Right kidney (tissue), 1 donor: ENCODE measurements around the gene ZNF439.
"Not testable (repeated sequence)": the region's sequence is repeated elsewhere in the genome, so short reads cannot be mapped to it uniquely, and the experiment has no call there.

Experiments
- DNase-seq: peaks from one replicate; pipeline ENCODE4 v3.0.0-alpha.2; 2016

The ZNF439 gene

DNA sequence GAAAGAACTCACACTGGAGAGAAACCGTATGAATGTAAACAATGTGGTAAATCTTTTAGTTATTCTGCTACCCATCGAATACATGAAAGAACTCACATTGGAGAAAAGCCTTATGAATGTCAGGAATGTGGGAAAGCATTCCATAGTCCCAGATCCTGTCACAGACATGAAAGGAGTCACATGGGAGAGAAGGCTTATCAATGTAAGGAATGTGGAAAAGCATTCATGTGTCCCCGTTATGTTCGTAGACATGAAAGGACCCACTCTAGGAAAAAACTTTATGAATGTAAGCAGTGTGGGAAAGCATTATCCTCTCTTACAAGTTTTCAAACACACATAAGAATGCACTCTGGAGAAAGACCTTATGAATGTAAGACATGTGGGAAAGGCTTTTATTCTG lies 19.2 kb downstream of the ZNF439 start:
- not testable (repeated sequence) for DNase-seq

DNA sequence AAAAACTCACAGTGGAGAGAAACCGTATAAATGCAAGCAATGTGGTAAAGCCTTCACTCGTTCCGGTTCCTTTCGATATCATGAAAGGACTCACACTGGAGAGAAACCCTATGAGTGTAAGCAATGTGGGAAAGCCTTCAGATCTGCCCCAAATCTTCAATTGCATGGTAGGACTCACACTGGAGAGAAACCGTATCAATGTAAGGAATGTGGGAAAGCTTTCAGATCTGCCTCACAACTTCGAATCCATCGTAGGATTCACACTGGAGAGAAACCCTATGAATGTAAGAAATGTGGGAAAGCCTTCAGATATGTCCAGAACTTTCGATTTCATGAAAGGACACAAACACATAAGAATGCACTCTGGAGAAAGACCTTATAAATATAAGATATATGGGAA lies 19.7 kb downstream of the ZNF439 start:
- no peak for DNase-seq

DNA sequence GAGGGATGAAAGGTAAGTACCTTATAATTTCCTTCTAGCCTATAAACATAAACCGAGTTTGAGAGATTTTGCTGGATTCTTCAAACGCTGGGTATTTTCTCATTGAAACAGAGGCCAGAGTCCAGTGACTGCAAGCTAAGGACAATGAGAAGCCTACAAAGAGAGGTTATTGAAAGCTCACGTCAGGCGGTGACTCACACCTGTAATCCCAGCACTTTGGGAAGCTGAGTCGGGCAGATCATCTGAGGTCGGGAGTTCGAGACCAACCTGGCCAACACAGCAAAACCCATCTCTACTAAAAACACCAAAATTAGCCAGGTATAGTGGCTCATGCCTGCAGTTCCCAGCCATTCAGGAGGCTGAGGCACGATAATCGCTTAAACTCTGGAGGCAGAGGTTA lies 24.1 kb downstream of the ZNF439 start:
- DNase-seq: no peak

DNA sequence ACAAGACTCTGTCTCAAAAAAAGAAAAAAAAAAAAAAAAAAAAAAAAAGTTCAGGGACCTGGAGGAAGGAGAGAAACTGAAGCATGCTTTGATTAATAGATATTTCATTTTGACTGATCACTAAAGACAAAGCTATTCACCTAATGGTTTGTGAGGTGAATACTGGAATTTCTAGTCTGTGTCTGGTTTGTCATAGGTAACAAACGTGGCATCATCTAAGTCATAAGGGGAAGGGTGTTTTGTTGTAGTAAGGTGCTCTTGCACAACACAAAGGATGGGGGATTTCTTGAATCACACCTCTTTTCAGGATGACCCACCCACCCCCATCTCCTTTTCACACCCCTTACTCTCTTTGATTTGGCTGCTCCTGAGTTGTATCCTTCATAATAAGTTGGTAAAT lies 25.2 kb downstream of the ZNF439 start:
- no peak for DNase-seq

DNA sequence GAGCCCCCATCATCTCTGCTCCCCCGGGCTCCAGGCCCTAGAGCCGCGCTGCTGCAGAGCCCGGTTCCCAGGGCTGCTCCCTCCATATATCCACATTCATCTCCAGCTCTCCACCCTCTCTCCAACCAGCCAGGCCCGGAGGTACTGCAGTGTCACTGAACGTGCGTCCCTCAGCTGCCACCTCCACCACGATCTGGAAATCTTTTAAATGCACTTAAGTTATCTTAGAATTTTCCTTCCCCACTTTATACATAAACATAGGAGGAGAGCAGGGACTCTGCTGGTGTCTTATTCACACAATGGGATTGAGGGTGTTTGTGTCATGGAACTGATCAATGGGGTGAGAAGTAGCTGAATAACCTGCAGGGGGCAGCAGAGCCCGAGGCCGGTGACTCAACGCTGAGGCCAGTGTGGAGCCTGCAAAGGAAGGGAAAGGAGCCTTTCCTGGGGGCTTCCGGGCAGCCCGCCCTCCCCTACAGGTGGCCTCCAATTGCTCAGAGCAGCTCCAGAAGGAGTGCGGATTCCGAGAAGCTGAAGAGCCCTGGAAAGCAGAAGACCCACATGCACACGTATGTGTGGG lies 31.3 kb downstream of the ZNF439 start:
- not testable (repeated sequence) for DNase-seq

DNA sequence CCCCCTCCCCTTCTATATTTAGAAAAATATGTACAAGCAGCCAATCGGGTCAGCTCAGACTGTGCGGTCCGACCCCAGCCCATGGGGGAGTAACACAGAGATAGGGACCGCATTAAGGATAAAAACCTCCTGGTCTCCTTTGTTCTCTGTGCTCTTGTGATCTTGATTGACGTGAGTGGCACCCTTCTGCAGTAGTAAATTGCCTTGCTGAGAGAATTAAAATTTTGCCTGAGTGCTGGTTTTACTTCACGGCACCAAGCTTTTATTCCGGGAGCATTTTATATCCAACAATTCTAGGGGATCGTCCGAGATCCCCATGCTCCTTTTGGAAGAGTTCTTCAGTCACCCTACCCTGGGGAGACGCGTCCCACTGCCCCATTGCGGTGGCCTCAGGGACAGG lies 32.1 kb downstream of the ZNF439 start:
- no peak for DNase-seq

DNA sequence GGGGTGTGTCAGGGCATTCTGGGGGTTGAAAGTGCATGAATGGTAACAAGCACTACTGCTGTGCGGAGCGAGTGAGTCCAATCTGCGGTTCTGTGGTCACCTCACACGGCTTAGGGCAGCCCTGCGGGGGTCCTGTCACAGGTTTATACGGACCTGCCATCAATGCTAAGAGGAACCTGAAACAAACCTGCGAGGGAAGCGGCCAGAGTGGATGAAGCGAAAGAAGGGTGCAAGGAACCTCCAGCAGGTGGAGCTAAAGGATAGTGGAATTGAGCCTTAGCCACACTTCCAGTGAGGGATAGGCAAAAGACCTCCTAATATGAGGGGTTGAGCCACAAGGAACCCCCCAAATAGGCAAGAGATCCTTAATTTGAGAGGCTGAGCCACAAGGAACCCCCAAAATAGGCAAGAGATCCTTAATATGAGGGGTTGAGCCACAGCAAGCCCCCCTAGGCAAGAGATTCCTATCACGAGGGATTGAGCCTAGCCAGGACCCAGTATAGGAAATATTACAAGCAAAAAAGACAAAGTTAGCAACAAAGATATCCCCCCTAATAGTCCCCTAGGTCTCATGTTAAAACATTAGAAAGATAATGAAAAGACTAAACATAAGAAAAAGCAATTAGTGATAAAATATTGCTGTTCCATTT lies 32.8 kb downstream of the ZNF439 start:
- DNase-seq: peak; percentile 34

DNA sequence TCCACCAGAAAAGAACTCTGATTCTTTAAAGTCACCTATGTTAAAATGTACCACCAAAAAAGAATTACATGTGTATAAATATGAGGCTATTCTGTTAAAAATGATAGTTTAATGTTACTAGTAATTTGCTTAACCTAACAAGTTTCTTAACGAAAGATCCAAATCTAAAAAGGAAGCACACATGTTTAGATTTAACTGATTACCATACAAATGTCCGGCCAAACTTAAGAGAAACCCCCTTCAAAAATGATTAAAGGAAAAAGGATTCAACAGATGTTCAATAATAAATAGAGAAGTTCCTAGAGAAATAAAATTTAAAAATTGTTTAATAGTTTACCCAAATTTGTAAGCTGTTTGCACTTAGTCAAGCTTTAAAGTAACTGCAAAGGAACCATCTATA lies 34.1 kb downstream of the ZNF439 start:
- no peak for DNase-seq

DNA sequence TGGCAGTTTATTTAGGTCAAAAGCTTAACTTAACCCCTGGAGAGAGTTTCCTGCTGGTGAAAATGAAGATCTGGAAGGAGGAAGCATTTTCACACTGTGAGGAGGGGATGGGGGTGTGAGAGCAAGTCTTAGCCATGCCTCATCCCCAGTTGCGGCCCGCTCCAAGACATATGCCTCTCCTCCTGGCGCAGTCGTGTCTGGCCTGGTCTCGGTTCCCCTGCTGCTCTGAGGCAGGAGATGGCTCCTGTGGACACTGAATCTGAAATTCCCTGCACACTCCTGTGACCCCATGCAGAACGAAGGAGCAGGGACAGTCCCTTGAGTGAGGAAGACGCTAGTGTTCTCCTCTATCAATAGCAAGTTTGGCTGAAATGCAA lies 38.7 kb downstream of the ZNF439 start:
- no peak for DNase-seq

DNA sequence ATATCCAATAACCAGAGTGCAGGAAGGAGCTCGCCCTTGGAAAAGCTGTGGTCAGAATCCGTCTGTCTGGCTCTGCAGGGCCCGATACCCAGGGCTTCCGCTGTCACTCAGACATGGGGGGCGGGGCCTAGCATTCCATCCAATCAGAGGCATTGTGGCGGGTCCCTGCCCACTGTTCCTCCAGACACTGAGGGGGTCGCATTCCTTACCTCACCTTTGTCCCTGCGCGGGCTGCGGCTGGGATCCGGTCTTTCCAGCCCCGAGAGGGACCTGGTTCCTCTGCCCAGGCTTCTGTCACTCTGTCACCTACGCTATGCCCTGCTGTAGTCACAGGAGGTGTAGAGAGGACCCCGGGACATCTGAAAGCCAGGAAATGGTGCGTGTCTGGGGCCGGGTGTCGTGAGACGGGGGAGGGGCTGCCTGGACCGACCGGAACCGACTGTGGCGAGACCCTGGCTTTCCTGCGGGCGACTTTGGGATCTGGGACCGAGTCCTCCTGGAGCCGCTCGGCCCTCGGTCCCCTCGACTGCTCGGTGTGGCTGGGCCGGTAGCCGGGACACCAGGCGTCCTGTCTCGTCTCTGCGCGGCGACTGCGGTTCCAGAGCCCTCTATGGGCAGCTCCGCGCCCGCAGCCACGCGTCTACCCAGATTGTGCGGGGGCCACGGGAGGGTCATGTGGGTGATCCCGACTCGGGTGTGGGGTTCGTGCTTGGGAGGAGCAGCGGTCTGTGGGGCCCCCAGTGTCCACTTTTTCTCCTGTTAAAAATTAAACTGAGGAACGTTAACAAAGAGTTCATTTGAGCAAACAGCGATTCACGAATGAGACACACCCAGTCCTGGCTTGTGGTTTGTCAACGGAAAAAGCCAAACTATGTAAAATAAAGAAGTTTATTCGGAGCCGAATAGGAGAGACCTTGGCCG lies 39.3 kb downstream of the ZNF439 start, which contains the start of gene ZNF69:
TSS of gene ZNF69 (plus strand) at position 172 of the 921 bp plus-strand sequence. CDS start at position 314, 142 bp downstream.
- peak; percentile 94 for DNase-seq

DNA sequence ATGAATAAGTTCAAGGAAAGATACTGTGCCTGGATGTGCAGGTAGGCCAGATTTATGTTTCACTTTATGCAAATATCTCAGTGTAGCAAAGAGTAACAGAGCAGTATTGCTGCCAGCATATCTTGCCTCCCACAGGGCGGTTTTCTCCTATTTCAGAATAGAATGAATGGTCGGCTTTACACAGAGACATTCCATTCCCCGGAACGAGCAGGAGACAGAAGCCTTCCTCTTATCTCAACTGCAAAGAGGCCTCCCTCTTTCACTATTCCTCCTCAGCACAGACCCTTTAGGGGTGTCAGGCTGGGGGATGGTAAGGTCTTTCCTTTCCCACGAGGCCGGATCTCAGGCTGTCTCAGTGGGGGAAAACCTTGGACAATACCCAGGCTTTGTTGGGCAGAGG lies 41.4 kb downstream of the ZNF439 start:
- DNase-seq: not testable (repeated sequence)

DNA sequence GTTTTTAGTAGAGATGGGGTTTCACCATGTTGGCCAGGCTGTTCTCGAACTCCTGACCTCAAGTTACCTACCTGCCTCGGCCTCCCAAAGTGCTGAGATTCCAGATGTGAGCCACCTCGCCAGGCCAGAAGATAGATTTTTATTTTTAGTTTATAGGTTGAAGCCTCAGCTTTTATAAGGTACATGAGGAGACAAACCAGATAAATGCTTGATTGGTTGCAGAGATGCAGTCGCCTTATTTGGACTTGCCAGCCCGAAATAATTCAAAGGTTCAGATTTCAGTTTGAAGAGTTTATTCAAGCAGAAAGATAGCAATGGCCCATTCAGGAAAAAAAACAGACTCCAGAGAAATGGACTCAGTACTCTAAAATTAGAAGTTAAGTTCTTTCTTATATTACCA lies 42.1 kb downstream of the ZNF439 start:
- no peak for DNase-seq

DNA sequence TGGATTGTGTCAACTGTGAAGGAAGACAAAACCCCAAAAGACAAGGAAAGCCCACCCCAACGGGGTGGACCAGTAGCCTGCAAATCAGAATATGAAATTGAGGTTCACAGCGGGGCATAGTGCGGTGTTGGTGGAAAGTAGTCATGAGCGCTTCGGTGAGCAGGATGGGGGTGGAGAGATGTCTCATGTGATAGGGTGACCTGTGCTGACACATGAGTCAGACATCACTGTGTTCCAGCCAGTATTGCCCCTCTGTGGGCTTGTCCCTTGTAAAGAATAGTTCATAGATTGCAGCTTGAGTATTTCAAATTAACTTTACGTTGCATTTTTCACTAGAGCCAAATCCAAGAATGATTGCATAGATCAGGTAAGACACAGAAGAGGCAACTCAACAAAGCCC lies 46.3 kb downstream of the ZNF439 start:
- no peak for DNase-seq

DNA sequence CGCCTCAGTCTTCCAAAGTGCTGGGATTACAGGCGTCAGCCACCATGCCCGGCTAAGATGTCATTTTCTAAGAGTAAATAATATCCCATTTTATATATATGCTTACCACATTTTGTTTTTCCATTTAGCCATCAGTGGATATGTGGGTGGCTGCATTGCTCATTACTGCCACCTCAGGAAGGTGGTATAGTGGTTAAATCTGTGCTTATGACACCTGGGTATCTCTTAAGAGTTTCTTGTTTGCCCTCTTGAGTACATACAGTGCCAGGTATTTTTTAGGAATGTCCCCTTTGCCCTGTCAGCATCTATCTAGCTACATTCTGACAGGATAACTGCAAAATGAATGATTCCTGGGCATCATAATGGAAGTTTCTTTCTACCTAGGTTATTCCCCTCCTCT lies 53.7 kb downstream of the ZNF439 start:
- DNase-seq: no peak

DNA sequence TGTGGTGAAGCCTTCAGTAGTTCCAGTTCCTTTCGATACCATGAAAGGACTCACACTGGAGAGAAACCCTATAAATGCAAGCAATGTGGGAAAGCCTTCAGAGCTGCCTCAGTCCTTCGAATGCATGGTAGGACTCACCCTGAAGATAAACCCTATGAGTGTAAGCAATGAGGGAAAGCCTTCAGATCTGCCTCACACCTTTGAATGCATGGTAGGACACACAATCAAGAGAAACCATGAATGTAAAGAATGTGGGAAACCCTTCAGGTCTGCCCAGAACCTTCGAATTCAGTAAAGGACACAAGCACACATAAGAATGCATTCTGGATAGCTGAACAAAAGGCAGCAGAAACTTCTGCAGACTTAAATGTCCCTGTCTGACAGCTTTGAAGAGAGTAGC lies 57.4 kb downstream of the ZNF439 start:
- no peak for DNase-seq

DNA sequence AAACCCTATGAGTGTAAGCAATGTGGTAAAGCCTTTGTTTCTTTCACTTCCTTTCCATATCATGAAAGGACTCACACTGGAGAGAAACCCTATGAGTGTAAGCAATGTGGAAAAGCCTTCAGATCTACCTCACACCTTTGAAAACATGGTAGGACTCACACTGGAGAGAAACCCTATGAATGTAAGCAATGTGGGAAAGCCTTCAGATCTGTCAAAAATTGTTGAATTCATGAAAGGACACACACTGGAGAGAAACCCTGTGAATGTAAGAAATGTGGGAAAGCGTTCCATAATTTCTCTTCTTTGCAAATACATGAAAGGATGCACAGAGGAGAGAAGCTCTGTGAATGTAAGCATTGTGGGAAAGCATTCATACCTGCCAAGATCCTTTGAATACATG lies 63.4 kb downstream of the ZNF439 start:
- not testable (repeated sequence) for DNase-seq

DNA sequence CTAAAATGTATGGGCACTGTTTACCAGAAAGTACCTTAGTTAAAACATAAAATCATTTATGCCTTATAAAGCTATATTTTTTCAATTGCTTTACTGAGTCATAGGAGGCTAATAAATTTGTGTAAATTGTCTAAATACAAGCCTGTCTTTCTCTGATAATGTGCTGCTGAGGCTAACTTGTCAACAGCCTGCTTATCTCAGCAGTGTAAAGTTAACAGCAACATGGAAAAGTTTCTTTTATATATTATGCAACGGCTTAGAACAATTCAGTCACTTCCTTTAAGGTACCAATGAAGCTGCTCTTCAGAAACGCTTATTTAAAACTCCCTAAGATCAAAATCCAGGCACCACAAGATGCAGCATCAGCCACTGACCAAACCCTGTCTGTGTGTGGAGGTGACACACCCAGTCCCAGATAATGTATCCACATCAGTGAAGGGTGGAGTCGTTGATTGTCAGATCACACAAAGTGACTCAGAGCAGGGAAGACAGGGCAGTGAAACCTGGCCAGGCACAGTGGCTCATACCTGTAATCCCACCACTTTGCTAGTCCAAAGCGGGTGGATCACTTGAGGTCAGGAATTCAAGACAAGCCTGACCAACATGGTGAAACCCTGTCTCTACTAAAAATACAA lies 66.0 kb downstream of the ZNF439 start:
- DNase-seq: not testable (repeated sequence)
